A549 (cell line): Measurements from ENCODE around the gene CARS1. TPM values are rescaled to one million over a fixed set of nuclear protein-coding genes. Genes with fewer than 3 reads are reported as not detected.
A peak's percentile ranks its signal among the peaks of the same experiment; 100 is the strongest.

ENCODE experiments used
- ATAC-seq, 2 experiments: fragments of 200-7000 bp in 1 of 2; fragments of >200 bp in 1 of 2; cut with Nextera tagmentation in 1 of 2; cut with Tn5 transposase in 1 of 2; 3 replicates each; pipeline versions ENCODE4 v1.8.0 to v1.9.1; 2018 to 2020; ENCODE audit warnings: mild to moderate bottlenecking in 1 of 2, moderate library complexity in 1 of 2
- CTCF ChIA-PET: fragments of 300-600 bp; sonication (Branson Sonifier 250); formaldehyde crosslinking; extraction: SDS; loops from one replicate; lab custom pipeline; 2021; ENCODE audit warnings: antibody characterized with exemption, inconsistent platforms; lab: Yijun Ruan, JAX
- POLR2A ChIA-PET: fragments of 350-600 bp; formaldehyde crosslinking; extraction: SDS; loops from one replicate; lab custom pipeline; 2021; ENCODE audit warnings: antibody characterized with exemption, inconsistent platforms; lab: Yijun Ruan, JAX
- DNase-seq, 2 experiments: peaks; one replicate each; pipeline versions ENCODE4 v3.0.0 to v3.0.0-alpha.2; 2011 to 2016; ENCODE audit warnings: low read depth in 1 of 2, low spot score in 1 of 2
- FAIRE-seq: peaks from 2 replicates; lab custom pipeline; 2011; peaks lifted over from hg19 to GRCh38; lab: Jason Lieb, UNC
- H3K27ac ChIP-seq, 2 experiments: fragments of >200 bp; sonication (Bioruptor Twin); formaldehyde crosslinking; 3 replicates each; pipeline ENCODE4 v1.5.1; 2016 to 2017
- H3K4me1 ChIP-seq: fragments of >200 bp; sonication (Bioruptor Twin); formaldehyde crosslinking; 3 replicates; pipeline ENCODE4 v1.6.1; 2016
- H3K4me2 ChIP-seq: fragments of >200 bp; sonication (Bioruptor Twin); formaldehyde crosslinking; 3 replicates; pipeline ENCODE4 v1.6.1; 2016
- H3K4me3 ChIP-seq: fragments of >200 bp; sonication (Bioruptor Twin); formaldehyde crosslinking; 3 replicates; pipeline ENCODE4 v1.5.1; 2016
- H3K9me3 ChIP-seq: fragments of >200 bp; sonication (Bioruptor Twin); formaldehyde crosslinking; 3 replicates; pipeline ENCODE4 v1.6.1; 2016
- BCL3 ChIP-seq: fragments of >200 bp; sonication (Bioruptor Twin); formaldehyde crosslinking; IDR thresholded peaks from 3 replicates; pipeline ENCODE4 v1.6.1; 2016
- CBX2 ChIP-seq: fragments of 200-600 bp; sonication (generic); IDR thresholded peaks from 2 replicates; pipeline ENCODE4 v1.6.1; 2016; ENCODE audit warnings: low read depth, mild to moderate bottlenecking, borderline replicate concordance
- CBX8 ChIP-seq: fragments of 200-600 bp; sonication (generic); IDR thresholded peaks from 2 replicates; pipeline ENCODE4 v1.6.1; 2016
- CHD2 ChIP-seq: fragments of 150-350 bp; IDR thresholded peaks from 2 replicates; pipeline ENCODE4 v1.6.1; 2014; ENCODE audit warnings: low read length; ENCODE audit not compliant: partially characterized antibody
- CTCF ChIP-seq: fragments of >200 bp; sonication (Bioruptor Twin); formaldehyde crosslinking; IDR thresholded peaks from 3 replicates; pipeline ENCODE4 v1.5.1; 2016
- ESRRA ChIP-seq: fragments of 150-350 bp; IDR thresholded peaks from 2 replicates; pipeline ENCODE4 v1.6.1; 2014; ENCODE audit warnings: mild to moderate bottlenecking, low read length, borderline replicate concordance
- FOXS1 ChIP-seq: fragments of 250-450 bp; sonication (Bioruptor Pico); IDR thresholded peaks from 2 replicates; pipeline ENCODE4 v1.5.0; 2020; ENCODE audit warnings: mild to moderate bottlenecking, moderate library complexity
- HDAC2 ChIP-seq: fragments of 200-600 bp; sonication (generic); IDR thresholded peaks from 2 replicates; pipeline ENCODE4 v1.6.1; 2016
- HES2 ChIP-seq: fragments of >200 bp; sonication (Bioruptor Twin); formaldehyde crosslinking; IDR thresholded peaks from 2 replicates; pipeline ENCODE4 v1.6.1; 2016
- HMGXB4 ChIP-seq: fragments of 250-450 bp; sonication (Bioruptor Pico); IDR thresholded peaks from 2 replicates; pipeline ENCODE4 v1.5.0; 2021; ENCODE audit warnings: mild to moderate bottlenecking, moderate library complexity, borderline replicate concordance
- HOXB13 ChIP-seq: fragments of 250-450 bp; sonication (Bioruptor Pico); IDR thresholded peaks from 2 replicates; pipeline ENCODE4 v1.5.0; 2020; ENCODE audit warnings: low read depth, mild to moderate bottlenecking, moderate library complexity
- JUN ChIP-seq, 2 experiments: fragments of >200 bp; sonication (Bioruptor Twin); formaldehyde crosslinking; IDR thresholded peaks; 2 replicates in 1 of 2; 3 replicates in 1 of 2; pipeline ENCODE4 v1.6.1; 2016 to 2017
- MAZ ChIP-seq: fragments of 150-350 bp; IDR thresholded peaks from 2 replicates; pipeline ENCODE4 v1.6.1; 2014; ENCODE audit warnings: antibody characterized with exemption, low read depth, low read length, borderline replicate concordance
- NPAS2 ChIP-seq: fragments of 250-450 bp; sonication (Bioruptor Pico); IDR thresholded peaks from 2 replicates; pipeline ENCODE4 v1.8.0; 2022; ENCODE audit warnings: mild to moderate bottlenecking, moderate library complexity, borderline replicate concordance
- NR3C1 ChIP-seq: fragments of >200 bp; sonication (Bioruptor Twin); formaldehyde crosslinking; IDR thresholded peaks from 3 replicates; pipeline ENCODE4 v1.6.1; 2017
- RARB ChIP-seq: fragments of 250-450 bp; sonication (Bioruptor Pico); IDR thresholded peaks from 2 replicates; pipeline ENCODE4 v1.8.0; 2021; ENCODE audit warnings: mild to moderate bottlenecking, moderate library complexity
- REST ChIP-seq: fragments of 200-600 bp; sonication (generic); IDR thresholded peaks from 2 replicates; pipeline ENCODE4 v1.6.1; 2016; ENCODE audit warnings: antibody characterized with exemption, mild to moderate bottlenecking, moderate library complexity
- RFX5 ChIP-seq: fragments of 450-650 bp; IDR thresholded peaks from 2 replicates; pipeline ENCODE4 v1.7.1; 2014; ENCODE audit warnings: antibody characterized with exemption, mild to moderate bottlenecking, moderate library complexity
- RNF2 ChIP-seq: fragments of 200-600 bp; sonication (generic); IDR thresholded peaks from 2 replicates; pipeline ENCODE4 v1.6.1; 2016; ENCODE audit warnings: low read depth, mild to moderate bottlenecking, antibody characterized with exemption, moderate library complexity, borderline replicate concordance
- SREBF2 ChIP-seq: fragments of 450-650 bp; IDR thresholded peaks from 2 replicates; pipeline ENCODE4 v1.6.1; 2014; ENCODE audit warnings: mild to moderate bottlenecking, moderate library complexity
- TP53 ChIP-seq: fragments of 250-450 bp; sonication (Bioruptor Pico); IDR thresholded peaks from 2 replicates; pipeline ENCODE4 v1.5.0; 2021; ENCODE audit warnings: mild to moderate bottlenecking, moderate library complexity
- ZC3H11A ChIP-seq: fragments of 450-650 bp; IDR thresholded peaks from 2 replicates; pipeline ENCODE4 v1.6.1; 2014; ENCODE audit warnings: antibody characterized with exemption, mild to moderate bottlenecking
- ZSCAN20 ChIP-seq: fragments of 250-450 bp; sonication (Bioruptor Pico); IDR thresholded peaks from 2 replicates; pipeline ENCODE4 v1.8.0; 2022; ENCODE audit warnings: mild to moderate bottlenecking, moderate library complexity
- WGBS: methylation state at CpG from one replicate; pipeline ENCODE4 v1.1.6; 2017; ENCODE audit errors: missing lambda C conversion rate; 5-methylcytosine and 5-hydroxymethylcytosine counted together
- polyA plus RNA-seq, 4 experiments: library from polyadenylated mRNA; depleted of rRNA in 3 of 4; stranded (reverse); fragments of >200 nt; fragmentation: RNase III in 1 of 4; extraction: RNeasy Plus Mini Kit Qiagen cat#74134 plus additional on column Dnase treatment in 1 of 4; gene quantifications; 2 replicates in 3 of 4; 3 replicates in 1 of 4; pipeline ENCODE4 v1.2.3, GENCODE V29; 2011 to 2017

CARS1 gene
- polyA plus RNA-seq, 2 of the 4 experiments (the other 2 are of a cell fraction): 52.7 to 130 TPM

- H3K4me3 ChIP-seq: no peak overlapping the region
- WGBS: 95% methylated on average over 11 of the region's 16 CpGs
- no peak overlapping the region; a peak in 1 of 6 replicates for H3K27ac ChIP-seq
- H3K9me3 ChIP-seq: no peaks in the 10 kb centered on the region
- TF ChIP-seq JUN (IDR thresholded peaks at IDR 0.05) (no peak), HES2 (no peak), MAZ (no peak), ZSCAN20 (CRISPR knock-in tag) (no peak), BCL3 (no peak), ZC3H11A (no peak), HMGXB4 (CRISPR knock-in tag) (no peak), TP53 (CRISPR knock-in tag) (no peak), NR3C1 (no peak), HDAC2 (no peak), NPAS2 (no peak), RNF2 (no peak)
- TF ChIP-seq, all 56 proteins: peak for 0
- CTCF ChIA-PET: interaction anchor here (1.0 to 11.1 kb wide), 4 partner anchors 10 to 43 kb away, joined by 3 to 116 read pairs (median 61); no protein-coding TSS in a partner anchor
- FAIRE-seq: no peak
- no peak overlapping the region for H3K4me2 ChIP-seq
- POLR2A ChIA-PET: interaction anchor here (1.2 kb wide), 1 partner anchor 10 kb away, joined by 4 read pairs; the partner anchor contains the start of gene CARS1
- no peak for DNase-seq
- peaks cover 32% of the 10 kb centered on the region for H3K4me1 ChIP-seq
- ATAC-seq: no peak
These were observed 9.6 kb downstream of the CARS1 start for GRCh38 chr11:3047637-3048036.

GRCh38 chr11:3046641-3047040 is 10.6 kb downstream of the CARS1 start:
- peaks cover 31% of the 10 kb centered on the region for H3K4me1 ChIP-seq
- FAIRE-seq (no peak), DNase-seq (no peak), ATAC-seq (no peak)
- POLR2A ChIA-PET: interaction anchor here (1.2 kb wide), 1 partner anchor 11 kb away, joined by 4 read pairs; the partner anchor contains the start of gene CARS1
- CTCF ChIA-PET: interaction anchor here (2.1 to 11.1 kb wide), 3 partner anchors 9 to 44 kb away, joined by 8 to 116 read pairs (median 112); no protein-coding TSS in a partner anchor
- no peak overlapping the region for H3K4me3 ChIP-seq
- H3K9me3 ChIP-seq: no peaks in the 10 kb centered on the region
- no peak overlapping the region for H3K27ac ChIP-seq
- TF ChIP-seq ESRRA: no peak
- no peak for TF ChIP-seq CBX8
- WGBS: 93% methylated on average over 8 of the region's 8 CpGs
- H3K4me2 ChIP-seq: no peak overlapping the region

GRCh38 chr11:3046190-3046589 is 11.0 kb downstream of the CARS1 start:
- peaks cover 27% of the 10 kb centered on the region for H3K4me1 ChIP-seq
- FAIRE-seq (no peak), ATAC-seq (peak in 1 of 2 experiments; percentile 31; a peak in 1 of 6 replicates), DNase-seq (peak in 1 of 2 experiments; percentile 25)
- H3K4me3 ChIP-seq: no peak overlapping the region
- H3K4me2 ChIP-seq: no peak overlapping the region
- ChIA-PET POLR2A (no interaction called here), CTCF (interaction anchor here (2.1 to 11.1 kb wide), 3 partner anchors 9 to 44 kb away, joined by 8 to 116 read pairs (median 112); no protein-coding TSS in a partner anchor)
- no peaks in the 10 kb centered on the region for H3K9me3 ChIP-seq
- H3K27ac ChIP-seq: no peak overlapping the region
- TF ChIP-seq ZC3H11A: no peak
- no peak for TF ChIP-seq SREBF2
- no peak for TF ChIP-seq CHD2
- no peak for TF ChIP-seq NR3C1
- TF ChIP-seq CTCF: no peak
- TF ChIP-seq ZSCAN20 (CRISPR knock-in tag): no peak
- no peak for TF ChIP-seq RARB
- no peak for TF ChIP-seq MAZ
- no peak for TF ChIP-seq FOXS1 (CRISPR knock-in tag)
- TF ChIP-seq RFX5: no peak
- TF ChIP-seq CBX2: no peak
- no peak for TF ChIP-seq REST
- TF ChIP-seq HOXB13: no peak
- WGBS: 91% methylated on average over 9 of the region's 12 CpGs
